CD4-positive, CD25-positive, alpha-beta regulatory T cell (primary cell): Measurements from ENCODE around the gene FRAT2. TPM values are rescaled to one million over a fixed set of nuclear protein-coding genes. Genes with fewer than 3 reads are reported as not detected.
A peak's percentile ranks its signal among the peaks of the same experiment; 100 is the strongest.

Source experiments
- ATAC-seq, 2 donors: fragments of 150-1000 bp; cut with Tn5 transposase; one replicate each; pipeline ENCODE4 v1.10.0; 2021; ENCODE audit warnings: low read depth in 2 of 2, moderate number of reproducible peaks in 2 of 2, moderate library complexity in 1 of 2
- DNase-seq, 3 donors: peaks; one replicate each; pipeline versions ENCODE4 v3.0.0 to v3.0.0-alpha.2; 2012 to 2022; ENCODE audit warnings: mixed read lengths in 1 of 3
- H3K27ac ChIP-seq: one replicate; pipeline ENCODE4 v1.7.0; 2013; ENCODE audit warnings: mild to moderate bottlenecking, low read length; ENCODE audit not compliant: insufficient read depth, poor library complexity, severe bottlenecking
- H3K27me3 ChIP-seq: one replicate; pipeline ENCODE4 v1.7.0; 2013; ENCODE audit warnings: low read length; ENCODE audit not compliant: control insufficient read depth, insufficient read depth
- H3K36me3 ChIP-seq: one replicate; pipeline ENCODE4 v1.7.0; 2013; ENCODE audit warnings: mild to moderate bottlenecking, low read length, moderate library complexity; ENCODE audit not compliant: control insufficient read depth, insufficient read depth
- H3K4me1 ChIP-seq: 2 replicates; pipeline ENCODE4 v1.7.0; 2013; ENCODE audit warnings: mild to moderate bottlenecking, low read length; ENCODE audit not compliant: insufficient read depth, control insufficient read depth, poor library complexity, severe bottlenecking
- H3K4me3 ChIP-seq: one replicate; pipeline ENCODE4 v1.7.0; 2013; ENCODE audit warnings: low read depth, mild to moderate bottlenecking, low read length, moderate library complexity
- H3K9me3 ChIP-seq, 2 experiments: 1 replicate in 1 of 2; 2 replicates in 1 of 2; pipeline ENCODE4 v1.7.0; 2013; ENCODE audit warnings: low read length in 2 of 2, mild to moderate bottlenecking in 1 of 2, moderate library complexity in 1 of 2; ENCODE audit not compliant: control insufficient read depth in 2 of 2
- H3K27ac Mint-ChIP-seq, 3 donors: one replicate each; pipeline ENCODE4 v1.8.0; 2020 to 2022; ENCODE audit warnings: mild to moderate bottlenecking in 3 of 3, mixed read lengths in 3 of 3, moderate library complexity in 2 of 3
- H3K27me3 Mint-ChIP-seq: one replicate; pipeline ENCODE4 v1.8.0; 2022; ENCODE audit warnings: mild to moderate bottlenecking, mixed read lengths
- H3K36me3 Mint-ChIP-seq: one replicate; pipeline ENCODE4 v1.8.0; 2020; ENCODE audit warnings: mixed read lengths
- H3K4me1 Mint-ChIP-seq, 4 donors: one replicate each; pipeline ENCODE4 v1.8.0; 2020 to 2022; ENCODE audit warnings: mixed read lengths in 4 of 4, mild to moderate bottlenecking in 1 of 4
- H3K4me3 Mint-ChIP-seq, 4 donors: one replicate each; pipeline ENCODE4 v1.8.0; 2020 to 2022; ENCODE audit warnings: mild to moderate bottlenecking in 4 of 4, mixed read lengths in 4 of 4, moderate library complexity in 3 of 4
- H3K9me3 Mint-ChIP-seq, 7 donors: one replicate each; pipeline ENCODE4 v1.8.0; 2020 to 2022; ENCODE audit warnings: mixed read lengths in 7 of 7, mild to moderate bottlenecking in 3 of 7, moderate library complexity in 2 of 7
- polyA plus RNA-seq, 4 donors: library from polyadenylated mRNA; unstranded; fragments of 300-500 nt; fragmentation: Illumina TruSeq; gene quantifications; one replicate each; pipeline ENCODE4 v1.2.3, GENCODE V29; 2021
- total RNA-seq: library from RNA; stranded (reverse); gene quantifications from one replicate; pipeline ENCODE4 v1.2.3, GENCODE V29; 2022

FRAT2 gene
- total and polyA plus RNA-seq, 5 donors from 2014 or later, result 8.8 to 28.0 (median 11.0) TPM

DNA sequence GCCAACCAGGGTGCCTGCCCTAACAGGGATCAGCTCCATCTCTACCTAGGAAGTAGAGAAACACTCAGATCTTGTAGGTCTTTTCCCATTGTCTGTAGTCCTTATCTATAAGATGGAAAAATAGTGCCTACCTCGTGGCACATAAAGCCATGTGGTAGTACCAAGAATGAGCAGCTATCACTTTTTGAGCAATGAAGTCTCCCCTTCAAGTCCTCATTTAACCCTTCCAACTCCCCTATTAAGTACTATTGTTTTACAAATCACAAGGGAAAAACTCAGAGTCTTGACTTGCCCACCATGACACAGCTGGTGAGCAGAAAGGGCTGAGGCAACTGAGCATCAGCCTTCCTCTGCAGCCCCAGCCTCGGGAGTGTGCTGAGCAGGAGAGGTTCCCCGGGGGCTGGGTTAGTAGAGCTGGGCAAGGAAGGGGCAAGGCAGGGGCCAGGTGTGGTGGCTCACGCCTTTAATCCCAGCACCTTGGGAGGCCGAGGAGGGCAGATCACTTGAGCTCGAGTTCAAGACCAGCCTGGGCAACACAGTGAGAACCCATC lies 3.3 kb downstream of the FRAT2 start:
- peak overlapping the region; percentile 93 to 97 (median 94) for H3K4me3 Mint-ChIP-seq
- ATAC-seq (no peak), DNase-seq (no peak)
- H3K27ac ChIP-seq, result no peak overlapping the region
- H3K36me3 ChIP-seq, result peaks cover 14% of the 10 kb centered on the region
- no peaks in the 10 kb centered on the region for H3K9me3 Mint-ChIP-seq
- peaks cover 11 to 73% (median 50%) of the 10 kb centered on the region in 4 donors for H3K4me1 Mint-ChIP-seq
- peak overlapping the region; percentile 92 for H3K4me3 ChIP-seq
- H3K36me3 Mint-ChIP-seq, result peaks cover 25% of the 10 kb centered on the region
- H3K9me3 ChIP-seq, result no peaks in the 10 kb centered on the region
- H3K27me3 Mint-ChIP-seq, result peaks cover 5% of the 10 kb centered on the region
- peaks cover 2% of the 10 kb centered on the region for H3K27me3 ChIP-seq
- H3K27ac Mint-ChIP-seq, result peak overlapping the region in 1 of 3 donors; percentile 95
- H3K4me1 ChIP-seq, result peaks cover 44% of the 10 kb centered on the region

DNA sequence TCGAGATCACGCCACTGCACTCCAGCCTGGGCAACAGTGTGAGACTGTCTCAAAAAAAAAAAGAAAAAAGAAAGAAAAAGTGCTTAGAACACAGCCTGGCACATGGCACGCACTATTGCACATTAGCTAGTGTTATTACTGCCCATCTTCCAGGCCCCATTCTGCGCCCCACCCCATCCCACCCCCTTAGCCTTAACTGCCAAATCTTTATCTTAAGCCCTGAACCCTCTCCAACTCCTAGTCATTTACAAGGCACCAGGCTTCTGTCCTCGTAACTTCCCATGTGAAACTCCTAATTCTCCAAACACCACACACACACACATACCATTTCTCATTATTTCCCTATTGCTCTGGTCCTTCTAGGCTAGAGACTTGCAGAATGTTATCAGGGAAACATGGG lies 4.8 kb downstream of the FRAT2 start:
- Mint-ChIP-seq H3K9me3 (no peaks in the 10 kb centered on the region), H3K36me3 (peaks cover 25% of the 10 kb centered on the region), H3K27me3 (no peaks in the 10 kb centered on the region), H3K4me3 (peak overlapping the region in 3 of 4 donors; percentile 10 to 97 (median 93)), H3K27ac (peak overlapping the region in 1 of 3 donors; percentile 45), H3K4me1 (peaks cover 17 to 70% (median 50%) of the 10 kb centered on the region in 4 donors)
- DNase-seq, result no peak
- Histone ChIP-seq H3K36me3 (peaks cover 14% of the 10 kb centered on the region), H3K4me1 (peaks cover 37% of the 10 kb centered on the region), H3K9me3 (no peaks in the 10 kb centered on the region), H3K27me3 (no peaks in the 10 kb centered on the region), H3K4me3 (no peak overlapping the region), H3K27ac (no peak overlapping the region)
- no peak for ATAC-seq

GRCh38 chr10:97328646-97329453 lies 5.7 kb downstream of the FRAT2 start:
- DNase-seq, result peak in 1 of 3 donors; percentile 22
- H3K4me1 Mint-ChIP-seq, result peaks cover 17 to 70% (median 50%) of the 10 kb centered on the region in 4 donors
- H3K9me3 ChIP-seq, result no peaks in the 10 kb centered on the region
- no peaks in the 10 kb centered on the region for H3K9me3 Mint-ChIP-seq
- H3K27ac ChIP-seq, result no peak overlapping the region
- peak overlapping the region; percentile 11 to 82 (median 73) for H3K27ac Mint-ChIP-seq
- ATAC-seq, result no peak
- H3K27me3 ChIP-seq, result no peaks in the 10 kb centered on the region
- H3K36me3 ChIP-seq, result peaks cover 14% of the 10 kb centered on the region
- peaks cover 25% of the 10 kb centered on the region for H3K36me3 Mint-ChIP-seq
- no peak overlapping the region for H3K4me3 ChIP-seq
- H3K4me1 ChIP-seq, result peaks cover 35% of the 10 kb centered on the region
- H3K4me3 Mint-ChIP-seq, result peak overlapping the region in 1 of 4 donors; percentile 42
- no peaks in the 10 kb centered on the region for H3K27me3 Mint-ChIP-seq

DNA sequence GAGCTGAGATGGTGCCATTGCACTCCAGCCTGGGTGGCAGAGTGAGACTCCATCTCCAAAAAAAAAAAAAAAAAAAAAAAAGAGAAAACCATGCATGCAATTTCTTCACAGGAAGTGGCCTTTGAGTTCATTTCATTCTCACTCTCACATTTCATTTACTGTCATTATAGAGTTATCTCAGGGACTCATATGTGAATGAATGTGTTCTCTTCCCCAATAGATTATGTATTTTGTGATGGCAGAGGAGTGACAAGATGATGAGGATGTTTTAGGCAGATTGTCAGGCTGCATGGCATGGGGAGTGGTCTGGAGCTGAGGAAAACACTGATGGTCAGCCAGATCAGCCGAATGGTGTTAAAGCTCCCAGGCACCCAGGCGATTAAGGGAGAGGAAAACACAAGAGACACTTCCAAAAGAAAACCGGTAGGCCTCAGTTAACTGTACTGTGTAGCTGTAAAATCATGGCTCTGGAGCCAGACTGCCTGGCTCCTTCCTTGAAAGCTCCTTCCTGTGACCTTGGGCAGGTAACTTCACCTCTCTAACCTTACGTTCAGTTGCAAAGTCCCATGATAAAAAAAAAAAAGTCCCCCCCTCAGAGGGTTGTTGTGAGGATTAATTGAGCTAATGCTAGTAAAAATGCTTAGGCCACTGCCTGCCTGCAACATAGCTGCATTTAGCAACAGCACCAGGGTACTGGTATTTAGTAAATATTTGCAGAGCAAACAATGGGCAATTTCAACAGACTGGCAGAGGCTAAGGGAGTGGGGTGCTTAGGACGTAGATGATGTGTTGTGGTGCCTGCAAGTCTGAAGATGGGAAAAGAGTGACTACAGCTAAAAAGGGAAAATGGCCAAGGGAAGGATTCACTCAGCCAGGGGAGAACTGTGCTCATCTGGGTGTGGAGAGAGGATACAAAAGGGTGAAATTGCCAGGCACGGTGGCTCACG lies 6.9 kb downstream of the FRAT2 start:
- H3K4me1 ChIP-seq, result peaks cover 23% of the 10 kb centered on the region
- DNase-seq (peak in 1 of 3 donors; percentile 26), ATAC-seq (no peak)

DNA sequence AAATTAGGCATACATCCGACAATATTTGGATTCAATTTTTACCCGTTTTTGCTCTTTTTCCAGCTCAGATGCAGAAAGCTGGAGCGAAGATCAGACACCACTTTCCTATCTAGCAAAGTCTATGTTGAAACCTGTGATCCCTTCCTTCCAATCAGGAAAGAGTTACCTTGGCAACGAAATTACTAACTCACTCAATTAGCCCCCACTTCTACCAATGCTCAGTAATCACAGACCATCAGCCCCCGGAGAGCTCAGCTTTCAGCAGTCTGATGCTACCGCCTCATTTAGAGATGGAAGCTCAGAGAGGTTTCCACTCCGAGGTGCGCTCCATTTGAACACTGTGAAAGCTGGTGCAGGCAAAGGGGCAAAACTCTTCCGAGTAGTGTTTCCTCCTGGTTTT lies 8.8 kb downstream of the FRAT2 start:
- Histone ChIP-seq H3K9me3 (no peaks in the 10 kb centered on the region), H3K4me1 (peaks cover 18% of the 10 kb centered on the region), H3K36me3 (peaks cover 14% of the 10 kb centered on the region), H3K27ac (no peak overlapping the region), H3K27me3 (no peaks in the 10 kb centered on the region), H3K4me3 (no peak overlapping the region)
- peaks cover 12 to 60% (median 40%) of the 10 kb centered on the region in 4 donors for H3K4me1 Mint-ChIP-seq
- ATAC-seq (no peak), DNase-seq (no peak)
- peak overlapping the region in 1 of 4 donors; percentile 72 for H3K4me3 Mint-ChIP-seq
- peaks cover 9% of the 10 kb centered on the region for H3K36me3 Mint-ChIP-seq
- no peak overlapping the region for H3K27ac Mint-ChIP-seq
- H3K27me3 Mint-ChIP-seq, result no peaks in the 10 kb centered on the region
- H3K9me3 Mint-ChIP-seq, result no peaks in the 10 kb centered on the region

More for the DNA sequence above, 6.9 kb downstream of the FRAT2 start:
- Mint-ChIP-seq H3K27me3 (no peaks in the 10 kb centered on the region), H3K36me3 (peaks cover 19% of the 10 kb centered on the region), H3K9me3 (no peaks in the 10 kb centered on the region), H3K4me3 (peak overlapping the region in 3 of 4 donors; percentile 10 to 31 (median 14)), H3K4me1 (peaks cover 17 to 65% (median 42%) of the 10 kb centered on the region in 4 donors), H3K27ac (peak overlapping the region; percentile 63 to 73 (median 67))
- H3K4me3 ChIP-seq, result no peak overlapping the region
- no peaks in the 10 kb centered on the region for H3K9me3 ChIP-seq
- H3K27ac ChIP-seq, result no peak overlapping the region
- no peaks in the 10 kb centered on the region for H3K27me3 ChIP-seq
- H3K36me3 ChIP-seq, result peaks cover 14% of the 10 kb centered on the region

DNA sequence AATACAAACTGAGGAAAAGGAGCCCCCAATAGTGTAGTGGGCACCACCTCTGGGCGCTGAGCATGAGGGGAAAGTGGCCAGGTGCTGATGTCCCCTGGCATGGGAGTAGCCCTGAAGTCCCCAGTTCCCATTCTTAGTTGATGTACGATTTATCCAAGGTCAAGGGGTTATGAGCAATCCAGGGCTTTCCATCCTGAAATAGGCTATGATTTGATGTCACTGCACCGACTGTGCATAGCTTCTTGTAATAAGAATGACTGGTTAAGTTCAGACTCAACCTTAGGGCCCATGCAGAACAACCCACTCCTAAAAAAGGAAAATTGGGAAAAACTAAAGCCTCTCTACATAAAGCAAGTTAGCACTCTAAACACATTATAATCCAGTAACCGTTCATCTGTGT lies 11.0 kb downstream of the FRAT2 start:
- H3K4me3 Mint-ChIP-seq, result peak overlapping the region in 2 of 4 donors; percentile 21 to 76
- H3K4me3 ChIP-seq, result no peak overlapping the region
- peaks cover 0 to 2% (median 0%) of the 10 kb centered on the region in 7 donors for H3K9me3 Mint-ChIP-seq
- H3K36me3 ChIP-seq, result peaks cover 2% of the 10 kb centered on the region
- no peaks in the 10 kb centered on the region for H3K27me3 ChIP-seq
- no peak overlapping the region for H3K27ac Mint-ChIP-seq
- no peaks in the 10 kb centered on the region for H3K9me3 ChIP-seq
- peaks cover 11% of the 10 kb centered on the region for H3K27me3 Mint-ChIP-seq
- H3K4me1 ChIP-seq, result peaks cover 26% of the 10 kb centered on the region
- DNase-seq, result no peak
- peaks cover 4% of the 10 kb centered on the region for H3K36me3 Mint-ChIP-seq
- no peak for ATAC-seq
- no peak overlapping the region for H3K27ac ChIP-seq
- H3K4me1 Mint-ChIP-seq, result peaks cover 12 to 55% (median 33%) of the 10 kb centered on the region in 4 donors

GRCh38 chr10:97321804-97322190 lies 12.7 kb downstream of the FRAT2 start:
- no peak for ATAC-seq
- no peaks in the 10 kb centered on the region for H3K36me3 Mint-ChIP-seq
- H3K27ac ChIP-seq, result no peak overlapping the region
- peak overlapping the region; percentile 52 to 92 (median 81) for H3K27ac Mint-ChIP-seq
- H3K9me3 ChIP-seq, result no peaks in the 10 kb centered on the region
- peak overlapping the region; percentile 92 to 95 (median 94) for H3K4me3 Mint-ChIP-seq
- peaks cover 12 to 45% (median 26%) of the 10 kb centered on the region in 4 donors for H3K4me1 Mint-ChIP-seq
- H3K4me1 ChIP-seq, result peaks cover 27% of the 10 kb centered on the region
- DNase-seq, result no peak
- peaks cover 0 to 2% (median 0%) of the 10 kb centered on the region in 7 donors for H3K9me3 Mint-ChIP-seq
- H3K4me3 ChIP-seq, result peak overlapping the region; percentile 52
- no peaks in the 10 kb centered on the region for H3K36me3 ChIP-seq
- H3K27me3 Mint-ChIP-seq, result peaks cover 12% of the 10 kb centered on the region
- H3K27me3 ChIP-seq, result no peaks in the 10 kb centered on the region
